ENCODE data around the gene SCO2.
A peak's percentile ranks its signal among the peaks of the same experiment; 100 is the strongest.

Gene SCO2

GRCh38 chr22:50516068-50516467 lies 9.3 kb downstream of the SCO2 start:
- Histone ChIP-seq H3K36me3 (replicated peaks) (peaks cover 52% of the 10 kb centered on the region), H3K4me3 (no peak overlapping the region), H3K9me3 (no peaks in the 10 kb centered on the region), H3K27me3 (ENCODE audit: low read depth) (no peaks in the 10 kb centered on the region), H3K4me1 (no peaks in the 10 kb centered on the region)
- in situ Hi-C loops (cut with MboI; ENCODE audit: low sequenced_read_pairs): loop anchor here (10.0 kb wide), 1 partner anchor 261 kb away; the partner anchor contains the start of gene HDAC10
- DNase-seq (ENCODE audit: low spot score in 2 of 2): no peak

GRCh38 chr22:50513175-50513574 lies 12.2 kb downstream of the SCO2 start:
- Histone ChIP-seq H3K4me3 (no peak overlapping the region), H3K9me3 (no peaks in the 10 kb centered on the region), H3K4me1 (peaks cover 8% of the 10 kb centered on the region), H3K36me3 (replicated peaks) (peaks cover 36% of the 10 kb centered on the region), H3K27me3 (ENCODE audit: low read depth) (no peaks in the 10 kb centered on the region)
- in situ Hi-C loops (cut with MboI; ENCODE audit: low sequenced_read_pairs): loop anchor here (10.0 kb wide), 1 partner anchor 258 kb away; the partner anchor contains the start of gene HDAC10
- no peak for DNase-seq (ENCODE audit: low spot score in 2 of 2)

GRCh38 chr22:50508897-50509296 lies 16.5 kb downstream of the SCO2 start:
- Histone ChIP-seq H3K36me3 (replicated peaks) (peaks cover 32% of the 10 kb centered on the region), H3K4me3 (peak overlapping the region; percentile 99), H3K27me3 (ENCODE audit: low read depth) (no peaks in the 10 kb centered on the region), H3K9me3 (no peaks in the 10 kb centered on the region), H3K4me1 (peaks cover 8% of the 10 kb centered on the region)
- in situ Hi-C loops (cut with MboI; ENCODE audit: low sequenced_read_pairs): no loop called here
- DNase-seq (ENCODE audit: low spot score in 2 of 2): no peak

GRCh38 chr22:50507991-50508884 lies 17.2 kb downstream of the SCO2 start, which contains the start of gene NCAPH2:
NCAPH2 (plus strand) TSS chr22:50508224; CDS start chr22:50508338, 114 bp downstream.
- H3K9me3 ChIP-seq: no peaks in the 10 kb centered on the region
- H3K27me3 ChIP-seq (ENCODE audit: low read depth): no peaks in the 10 kb centered on the region
- H3K36me3 ChIP-seq (replicated peaks): peaks cover 37% of the 10 kb centered on the region
- H3K4me1 ChIP-seq: peaks cover 8% of the 10 kb centered on the region
- peak; percentile 89 to 97 for DNase-seq (ENCODE audit: low spot score in 2 of 2)
- peak within 1 kb of the TSS; percentile 99 for H3K4me3 ChIP-seq
- in situ Hi-C loops (cut with MboI; ENCODE audit: low sequenced_read_pairs): no loop called here

GRCh38 chr22:50507421-50507990 lies 17.9 kb downstream of the SCO2 start, which contains the start of gene LMF2:
LMF2 (minus strand) TSS chr22:50507702; CDS start chr22:50507675, 27 bp downstream.
- H3K9me3 ChIP-seq: no peaks in the 10 kb centered on the region
- in situ Hi-C loops (cut with MboI; ENCODE audit: low sequenced_read_pairs): no loop called here
- H3K4me3 ChIP-seq: peak within 1 kb of the TSS; percentile 99
- H3K36me3 ChIP-seq (replicated peaks): peaks cover 38% of the 10 kb centered on the region
- H3K4me1 ChIP-seq: peaks cover 8% of the 10 kb centered on the region
- DNase-seq (ENCODE audit: low spot score in 2 of 2): peak; percentile 77 to 94
- no peaks in the 10 kb centered on the region for H3K27me3 ChIP-seq (ENCODE audit: low read depth)

- in situ Hi-C loops (cut with MboI; ENCODE audit: low sequenced_read_pairs): no loop called here
- DNase-seq (ENCODE audit: low spot score in 2 of 2): no peak
Observed at GRCh38 chr22:50506611-50507420, 18.6 kb downstream of the SCO2 start.

GRCh38 chr22:50505776-50506610 lies 19.4 kb downstream of the SCO2 start:
- in situ Hi-C loops (cut with MboI; ENCODE audit: low sequenced_read_pairs): no loop called here
- Histone ChIP-seq H3K27me3 (ENCODE audit: low read depth) (no peaks in the 10 kb centered on the region), H3K9me3 (no peaks in the 10 kb centered on the region), H3K36me3 (replicated peaks) (peaks cover 38% of the 10 kb centered on the region), H3K4me3 (peak overlapping the region; percentile 99), H3K4me1 (peaks cover 8% of the 10 kb centered on the region)
- DNase-seq (ENCODE audit: low spot score in 2 of 2): no peak

More at GRCh38 chr22:50506611-50507420, 18.6 kb downstream of the SCO2 start:
- Histone ChIP-seq H3K36me3 (replicated peaks) (peaks cover 38% of the 10 kb centered on the region), H3K9me3 (no peaks in the 10 kb centered on the region), H3K4me1 (peaks cover 8% of the 10 kb centered on the region), H3K27me3 (ENCODE audit: low read depth) (no peaks in the 10 kb centered on the region), H3K4me3 (peak overlapping the region; percentile 99)

- H3K4me3 ChIP-seq: no peak overlapping the region
- peaks cover 34% of the 10 kb centered on the region for H3K36me3 ChIP-seq (replicated peaks)
- peaks cover 8% of the 10 kb centered on the region for H3K4me1 ChIP-seq
- no peaks in the 10 kb centered on the region for H3K27me3 ChIP-seq (ENCODE audit: low read depth)
- no peak for DNase-seq (ENCODE audit: low spot score in 2 of 2)
- no peaks in the 10 kb centered on the region for H3K9me3 ChIP-seq
- in situ Hi-C loops (cut with MboI; ENCODE audit: low sequenced_read_pairs): no loop called here
Observed at GRCh38 chr22:50505276-50505775, 20.1 kb downstream of the SCO2 start.

- Histone ChIP-seq H3K4me1 (peaks cover 6% of the 10 kb centered on the region), H3K4me3 (no peak overlapping the region), H3K36me3 (replicated peaks) (peaks cover 32% of the 10 kb centered on the region), H3K9me3 (no peaks in the 10 kb centered on the region), H3K27me3 (ENCODE audit: low read depth) (no peaks in the 10 kb centered on the region)
- in situ Hi-C loops (cut with MboI; ENCODE audit: low sequenced_read_pairs): no loop called here
- no peak for DNase-seq (ENCODE audit: low spot score in 2 of 2)
Observed at GRCh38 chr22:50504369-50505211, 20.8 kb downstream of the SCO2 start.

GRCh38 chr22:50503475-50504145 lies 21.8 kb downstream of the SCO2 start:
- Histone ChIP-seq H3K36me3 (replicated peaks) (peaks cover 32% of the 10 kb centered on the region), H3K4me3 (no peak overlapping the region), H3K9me3 (no peaks in the 10 kb centered on the region), H3K27me3 (ENCODE audit: low read depth) (no peaks in the 10 kb centered on the region), H3K4me1 (peaks cover 2% of the 10 kb centered on the region; the same call in 1 of the 2 replicates)
- no peak for DNase-seq (ENCODE audit: low spot score in 2 of 2)
- in situ Hi-C loops (cut with MboI; ENCODE audit: low sequenced_read_pairs): no loop called here

GRCh38 chr22:50502628-50503474 lies 22.5 kb downstream of the SCO2 start:
- no peaks in the 10 kb centered on the region for H3K9me3 ChIP-seq
- peaks cover 32% of the 10 kb centered on the region for H3K36me3 ChIP-seq (replicated peaks)
- in situ Hi-C loops (cut with MboI; ENCODE audit: low sequenced_read_pairs): no loop called here
- no peak overlapping the region for H3K4me3 ChIP-seq
- DNase-seq (ENCODE audit: low spot score in 2 of 2): no peak
- H3K27me3 ChIP-seq (ENCODE audit: low read depth): no peaks in the 10 kb centered on the region
- H3K4me1 ChIP-seq: peaks cover 5% of the 10 kb centered on the region; the same call in 1 of the 2 replicates
